Activated gamma-delta T cell treated with anti-CD3 and anti-CD28 coated beads, Interleukin-2, amount 50 U/mL, for 16 hours (primary cell): ENCODE measurements around the gene OR4K13.

ENCODE experiments used
- DNase-seq: peaks from one replicate; pipeline ENCODE4 v3.0.0-alpha.2; 2020; ENCODE audit warnings: low read depth

Gene OR4K13

GRCh38 chr14:20035938-20036337 is at the start of gene OR4K13:
Gene OR4K13, minus strand, starts transcription at chr14:20036038. Its CDS starts 1,280 bp downstream, at chr14:20034758.
- no peak for DNase-seq

GRCh38 chr14:20059745-20060144 is 23.9 kb upstream of the OR4K13 start, which contains the start of gene OR4L1:
Gene OR4L1, plus strand, starts transcription at chr14:20060045. Its CDS starts 0 bp downstream, at chr14:20060045.
- DNase-seq = no peak

GRCh38 chr14:20048202-20048601 is 12.4 kb upstream of the OR4K13 start:
- no peak for DNase-seq

GRCh38 chr14:20044243-20044642 is 8.4 kb upstream of the OR4K13 start:
- no peak for DNase-seq

GRCh38 chr14:20035449-20035848 is 389 bp downstream of the OR4K13 start:
- DNase-seq = no peak

- DNase-seq = no peak
These were observed 4.8 kb downstream of the OR4K13 start for GRCh38 chr14:20031058-20031457.

- no peak for DNase-seq
These were observed 16.5 kb downstream of the OR4K13 start, which contains the start of gene OR4K14 for GRCh38 chr14:20019257-20019865. Gene OR4K14, minus strand, starts transcription at chr14:20019307. Its CDS starts 4,114 bp downstream, at chr14:20015193.

- no peak for DNase-seq
These were observed 27.7 kb downstream of the OR4K13 start for GRCh38 chr14:20008156-20008555.

- DNase-seq = no peak
These were observed 33.5 kb downstream of the OR4K13 start for GRCh38 chr14:20002319-20002718.

- no peak for DNase-seq
These were observed 34.0 kb downstream of the OR4K13 start, which contains the start of gene OR4Q2 for GRCh38 chr14:20001863-20002262. Gene OR4Q2, plus strand, starts transcription at chr14:20002163.

GRCh38 chr14:19993438-19993837 is 42.4 kb downstream of the OR4K13 start:
- no peak for DNase-seq
